HUES6 (cell line): ENCODE results near the gene RBM23.
"Not testable (repeated sequence)": the region's sequence is repeated elsewhere in the genome, so short reads cannot be mapped to it uniquely, and the experiment has no call there.

Source experiments
- H3K27ac ChIP-seq: 2 replicates; pipeline ENCODE4 v1.7.0; 2013; ENCODE audit warnings: low read depth, mild to moderate bottlenecking, low read length, inconsistent platforms
- H3K27me3 ChIP-seq: 2 replicates; pipeline ENCODE4 v1.6.1; 2013; ENCODE audit warnings: low read length; ENCODE audit not compliant: control insufficient read depth, insufficient read depth
- H3K36me3 ChIP-seq: 2 replicates; pipeline ENCODE4 v1.6.1; 2013; ENCODE audit warnings: low read length; ENCODE audit not compliant: control insufficient read depth, insufficient read depth
- H3K4me1 ChIP-seq: 2 replicates; pipeline ENCODE4 v1.6.1; 2013; ENCODE audit warnings: low read length; ENCODE audit not compliant: control insufficient read depth, insufficient read depth
- H3K4me3 ChIP-seq: 2 replicates; pipeline ENCODE4 v1.5.1; 2013; ENCODE audit warnings: low read depth, low read length
- H3K9ac ChIP-seq: one replicate; pipeline ENCODE4 v1.6.1; 2013; ENCODE audit warnings: mild to moderate bottlenecking, low read length
- H3K9me3 ChIP-seq: 2 replicates; pipeline ENCODE4 v1.6.1; 2013; ENCODE audit warnings: low read depth, low read length; ENCODE audit not compliant: control insufficient read depth, insufficient read depth

RBM23 gene

GRCh38 chr14:22918804-22919600, at the start of gene RBM23:
Gene RBM23, minus strand, starts transcription at chr14:22919149.
- Histone ChIP-seq H3K27ac (peak within 1 kb of the TSS; percentile 95), H3K36me3 (peaks cover 44% of the 10 kb centered on the region)

DNA sequence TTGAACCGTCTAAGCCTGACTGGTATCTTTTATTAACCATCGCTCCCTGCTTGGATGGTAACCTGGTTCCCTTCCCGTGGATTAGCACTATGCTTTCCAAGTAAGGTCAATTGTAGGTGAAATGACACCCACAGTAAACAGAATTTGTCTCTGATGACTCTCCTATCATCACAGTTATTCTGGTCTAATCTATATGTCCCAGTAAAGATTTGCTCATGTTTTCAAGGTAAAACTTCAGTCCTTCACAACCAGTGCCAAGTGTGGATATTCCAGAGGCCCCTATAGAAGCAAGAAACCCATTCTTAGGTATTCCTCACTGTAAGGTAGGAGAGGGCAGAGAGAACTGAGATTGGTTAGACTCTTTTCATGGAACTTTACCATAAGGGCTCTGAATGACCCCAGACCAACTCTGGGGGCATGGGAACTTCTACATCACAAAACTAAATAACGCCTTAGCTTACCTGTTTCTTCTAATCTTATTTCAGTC, 47.9 kb upstream of the RBM23 start:
- Histone ChIP-seq H3K27me3 (no peaks in the 10 kb centered on the region), H3K4me3 (no peak overlapping the region), H3K36me3 (peaks cover 16% of the 10 kb centered on the region), H3K27ac (no peak overlapping the region), H3K4me1 (no peaks in the 10 kb centered on the region), H3K9me3 (no peaks in the 10 kb centered on the region), H3K9ac (no peak overlapping the region)

More at GRCh38 chr14:22918804-22919600, at the start of gene RBM23:
- Histone ChIP-seq H3K27me3 (no peaks in the 10 kb centered on the region), H3K9ac (peak within 1 kb of the TSS; percentile 88), H3K4me3 (peak within 1 kb of the TSS; percentile 87), H3K9me3 (no peaks in the 10 kb centered on the region), H3K4me1 (peaks cover 6% of the 10 kb centered on the region)

- H3K36me3 ChIP-seq, H3K9ac ChIP-seq, H3K27ac ChIP-seq, H3K9me3 ChIP-seq, H3K27me3 ChIP-seq, H3K4me3 ChIP-seq, H3K4me1 ChIP-seq: not testable (repeated sequence)
These were observed 47.2 kb upstream of the RBM23 start for GRCh38 chr14:22965916-22966782.

GRCh38 chr14:22962061-22962676, 43.2 kb upstream of the RBM23 start:
- Histone ChIP-seq H3K27ac (no peak overlapping the region), H3K27me3 (no peaks in the 10 kb centered on the region), H3K36me3 (no peaks in the 10 kb centered on the region), H3K4me3 (no peak overlapping the region), H3K4me1 (no peaks in the 10 kb centered on the region; the same call in 1 of the 2 replicates), H3K9me3 (no peaks in the 10 kb centered on the region), H3K9ac (no peak overlapping the region)

GRCh38 chr14:22955702-22956569, 37.0 kb upstream of the RBM23 start:
- Histone ChIP-seq H3K27me3 (no peaks in the 10 kb centered on the region), H3K9ac (peak overlapping the region; percentile 93), H3K9me3 (no peaks in the 10 kb centered on the region), H3K4me3 (peak overlapping the region; percentile 70), H3K4me1 (peaks cover 5% of the 10 kb centered on the region), H3K27ac (peak overlapping the region; percentile 96), H3K36me3 (peaks cover 16% of the 10 kb centered on the region)

GRCh38 chr14:22952418-22952817, 33.5 kb upstream of the RBM23 start:
- no peak overlapping the region for H3K4me3 ChIP-seq
- H3K36me3 ChIP-seq = peaks cover 38% of the 10 kb centered on the region
- H3K4me1 ChIP-seq = peaks cover 5% of the 10 kb centered on the region
- no peaks in the 10 kb centered on the region for H3K27me3 ChIP-seq
- H3K9ac ChIP-seq = no peak overlapping the region
- H3K27ac ChIP-seq = no peak overlapping the region
- no peaks in the 10 kb centered on the region for H3K9me3 ChIP-seq

- not testable (repeated sequence) for H3K9ac ChIP-seq, H3K27ac ChIP-seq, H3K27me3 ChIP-seq, H3K4me1 ChIP-seq, H3K4me3 ChIP-seq, H3K9me3 ChIP-seq
- H3K36me3 ChIP-seq = peaks cover 45% of the 10 kb centered on the region
These were observed 32.8 kb upstream of the RBM23 start for GRCh38 chr14:22951795-22952194.

- Histone ChIP-seq H3K4me1 (no peaks in the 10 kb centered on the region), H3K27ac (no peak overlapping the region), H3K4me3 (no peak overlapping the region), H3K9me3 (no peaks in the 10 kb centered on the region), H3K27me3 (no peaks in the 10 kb centered on the region), H3K9ac (no peak overlapping the region), H3K36me3 (peaks cover 37% of the 10 kb centered on the region)
These were observed 26.7 kb upstream of the RBM23 start for GRCh38 chr14:22945642-22946041.

GRCh38 chr14:22939684-22940083, 20.7 kb upstream of the RBM23 start:
- H3K4me1 ChIP-seq = no peaks in the 10 kb centered on the region
- H3K27me3 ChIP-seq = no peaks in the 10 kb centered on the region
- H3K27ac ChIP-seq = no peak overlapping the region
- H3K9ac ChIP-seq = no peak overlapping the region
- no peaks in the 10 kb centered on the region for H3K9me3 ChIP-seq
- H3K36me3 ChIP-seq = no peaks in the 10 kb centered on the region
- H3K4me3 ChIP-seq = no peak overlapping the region

DNA sequence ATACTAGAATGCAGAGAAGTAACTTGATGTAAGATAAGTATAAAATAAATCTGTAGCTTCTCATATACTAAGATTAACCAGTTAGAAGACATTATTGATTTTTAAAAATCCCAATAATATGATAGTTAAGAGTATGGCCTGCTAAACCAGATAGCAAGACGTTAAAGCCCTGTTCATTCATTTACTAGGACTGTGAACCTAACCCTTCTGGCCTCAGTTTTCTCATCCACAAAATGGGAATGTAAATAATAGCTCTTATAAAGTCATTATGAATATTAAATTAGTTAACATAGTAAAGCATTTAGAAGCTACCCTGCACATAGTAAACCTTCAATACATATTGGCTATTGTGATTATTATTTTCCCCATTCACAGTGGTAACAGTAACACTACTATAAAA, 16.2 kb upstream of the RBM23 start:
- Histone ChIP-seq H3K36me3 (no peaks in the 10 kb centered on the region), H3K27ac (no peak overlapping the region), H3K4me3 (no peak overlapping the region), H3K27me3 (no peaks in the 10 kb centered on the region), H3K9ac (no peak overlapping the region), H3K9me3 (no peaks in the 10 kb centered on the region), H3K4me1 (no peaks in the 10 kb centered on the region)
